H1 (cell line): ENCODE results near the gene ATP11C. TPM values are rescaled to one million over a fixed set of nuclear protein-coding genes. Genes with fewer than 3 reads are reported as not detected.

ENCODE experiments used
- CTCF ChIA-PET: fragments of 300-600 bp; sonication (Branson Sonifier 250); formaldehyde crosslinking; loops from one replicate; lab custom pipeline; 2021; ENCODE audit not compliant: partially characterized antibody; lab: Charles Lee
- POLR2A ChIA-PET: fragments of 300-600 bp; sonication (Branson Sonifier 250); formaldehyde crosslinking; loops from one replicate; lab custom pipeline; 2021; ENCODE audit warnings: inconsistent platforms; ENCODE audit not compliant: partially characterized antibody; lab: Charles Lee
- DNase-seq, 2 experiments: peaks; one replicate each; pipeline versions ENCODE4 v3.0.0 to v3.0.0-alpha.2; 2010 to 2022; ENCODE audit warnings: low spot score in 2 of 2, low read depth in 1 of 2, mixed read lengths in 1 of 2
- FAIRE-seq: peaks from 2 replicates; lab custom pipeline; 2011; peaks lifted over from hg19 to GRCh38; lab: Jason Lieb, UNC
- H2AFZ ChIP-seq: 2 replicates; pipeline ENCODE4 v1.8.1; 2012; ENCODE audit warnings: low read length, inconsistent platforms
- H2AK5ac ChIP-seq: 2 replicates; pipeline ENCODE4 v1.6.1; 2013; ENCODE audit warnings: low read depth, low read length
- H2BK120ac ChIP-seq: replicated peaks from 2 replicates; pipeline ENCODE3; 2013; ENCODE audit warnings: low read depth, low read length, inconsistent platforms
- H2BK12ac ChIP-seq: 2 replicates; pipeline ENCODE4 v1.6.1; 2013; ENCODE audit warnings: low read depth, low read length
- H2BK15ac ChIP-seq: 2 replicates; pipeline ENCODE4 v1.6.1; 2013; ENCODE audit warnings: low read length
- H2BK20ac ChIP-seq: 2 replicates; pipeline ENCODE4 v1.6.1; 2013; ENCODE audit warnings: low read length
- H2BK5ac ChIP-seq: 2 replicates; pipeline ENCODE4 v1.6.1; 2013; ENCODE audit warnings: low read depth, low read length
- H3K14ac ChIP-seq: 2 replicates; pipeline ENCODE4 v1.6.1; 2013; ENCODE audit warnings: inconsistent platforms; ENCODE audit not compliant: insufficient read length
- H3K18ac ChIP-seq: 2 replicates; pipeline ENCODE4 v1.6.1; 2013; ENCODE audit warnings: low read length; ENCODE audit errors: extremely low read depth
- H3K23ac ChIP-seq: 2 replicates; pipeline ENCODE4 v1.6.1; 2013; ENCODE audit warnings: inconsistent platforms; ENCODE audit not compliant: insufficient read length
- H3K23me2 ChIP-seq: 2 replicates; pipeline ENCODE4 v1.6.1; 2013; ENCODE audit warnings: low read depth, low read length
- H3K27ac ChIP-seq: 2 replicates; pipeline ENCODE4 v1.6.1; 2011; ENCODE audit warnings: low read depth, low read length, inconsistent platforms
- H3K27me3 ChIP-seq, 4 experiments: replicated peaks in 1 of 4; 1 replicate in 1 of 4; 2 replicates in 3 of 4; pipeline versions ENCODE4 v1.6.1 to v1.8.1; 2011 to 2013; ENCODE audit warnings: low read length in 3 of 4, mild to moderate bottlenecking in 3 of 4, inconsistent platforms in 2 of 4, mixed read lengths in 2 of 4, moderate library complexity in 1 of 4; ENCODE audit not compliant: control insufficient read depth in 3 of 4, insufficient read depth in 3 of 4; ENCODE audit errors: extremely low read depth in 1 of 4
- H3K36me3 ChIP-seq, 4 experiments: 2 replicates each; pipeline versions ENCODE4 v1.6.1 to v1.8.1; 2011 to 2013; ENCODE audit warnings: mild to moderate bottlenecking in 4 of 4, low read length in 3 of 4, moderate library complexity in 2 of 4, control low read depth in 1 of 4, inconsistent platforms in 1 of 4; ENCODE audit not compliant: insufficient read depth in 4 of 4, control insufficient read depth in 2 of 4
- H3K4ac ChIP-seq: replicated peaks from 2 replicates; pipeline ENCODE3; 2013; ENCODE audit warnings: low read length, low read depth, mixed read lengths, inconsistent platforms; ENCODE audit not compliant: insufficient read length
- H3K4me1 ChIP-seq, 4 experiments: replicated peaks in 1 of 4; 1 replicate in 1 of 4; 2 replicates in 3 of 4; pipeline versions ENCODE4 v1.6.1 to v1.8.1; 2011 to 2013; ENCODE audit warnings: low read length in 3 of 4, inconsistent platforms in 2 of 4, mixed read lengths in 1 of 4; ENCODE audit not compliant: insufficient read depth in 4 of 4, control insufficient read depth in 3 of 4
- H3K4me2 ChIP-seq, 2 experiments: 2 replicates each; pipeline versions ENCODE4 v1.6.1 to v1.8.1; 2011 to 2013; ENCODE audit warnings: low read depth in 2 of 2, low read length in 2 of 2, control low read depth in 1 of 2, inconsistent platforms in 1 of 2, mild to moderate bottlenecking in 1 of 2; ENCODE audit not compliant: insufficient read depth in 1 of 2
- H3K4me3 ChIP-seq, 4 experiments: fragments of 200-600, 300-600 bp in 1 of 4; sonication (generic), shearing (Covaris generic), sonication (Bioruptor Twin) in 1 of 4; 2 replicates each; pipeline versions ENCODE4 v1.5.1 to v1.8.1; 2011 to 2016; ENCODE audit warnings: low read length in 4 of 4, low read depth in 3 of 4, control low read depth in 2 of 4, inconsistent platforms in 2 of 4, mild to moderate bottlenecking in 2 of 4, mixed read lengths in 1 of 4, moderate library complexity in 1 of 4; ENCODE audit not compliant: insufficient read depth in 2 of 4; ENCODE audit errors: extremely low read depth in 1 of 4
- H3K56ac ChIP-seq: replicated peaks from 2 replicates; pipeline ENCODE3; 2013; ENCODE audit warnings: low read depth, mild to moderate bottlenecking, mixed read lengths, low read length, inconsistent platforms; ENCODE audit not compliant: insufficient read length
- H3K79me1 ChIP-seq: 2 replicates; pipeline ENCODE4 v1.6.1; 2013; ENCODE audit warnings: low read depth, low read length, control low read depth
- H3K79me2 ChIP-seq, 2 experiments: 2 replicates each; pipeline versions ENCODE4 v1.6.1 to v1.8.1; 2012 to 2013; ENCODE audit warnings: low read length in 2 of 2, mild to moderate bottlenecking in 2 of 2, inconsistent platforms in 1 of 2; ENCODE audit not compliant: insufficient read depth in 2 of 2, control insufficient read depth in 1 of 2
- H3K9ac ChIP-seq, 4 experiments: replicated peaks in 1 of 4; 1 replicate in 1 of 4; 2 replicates in 3 of 4; pipeline versions ENCODE4 v1.6.1 to v1.8.1; 2011 to 2013; ENCODE audit warnings: low read depth in 3 of 4, low read length in 3 of 4, control low read depth in 2 of 4, mild to moderate bottlenecking in 2 of 4, moderate library complexity in 2 of 4, inconsistent platforms in 1 of 4; ENCODE audit errors: extremely low read depth in 1 of 4
- H3K9me3 ChIP-seq, 2 experiments: 2 replicates each; pipeline versions ENCODE4 v1.6.1 to v1.8.1; 2012 to 2013; ENCODE audit warnings: mild to moderate bottlenecking in 2 of 2, moderate library complexity in 2 of 2, control low read depth in 1 of 2, inconsistent platforms in 1 of 2, low read depth in 1 of 2, low read length in 1 of 2, mixed read lengths in 1 of 2; ENCODE audit not compliant: insufficient read depth in 2 of 2
- H4K20me1 ChIP-seq, 2 experiments: replicated peaks in 1 of 2; 2 replicates each; pipeline versions ENCODE3 to v1.8.1; 2011 to 2013; ENCODE audit warnings: inconsistent platforms in 2 of 2, low read length in 2 of 2, mild to moderate bottlenecking in 1 of 2; ENCODE audit not compliant: insufficient read depth in 2 of 2, control insufficient read depth in 1 of 2
- H4K5ac ChIP-seq: 2 replicates; pipeline ENCODE4 v1.6.1; 2013; ENCODE audit warnings: low read length, low read depth, mixed read lengths, inconsistent platforms; ENCODE audit not compliant: insufficient read length
- H4K8ac ChIP-seq: 2 replicates; pipeline ENCODE4 v1.8.0; 2013; ENCODE audit warnings: mild to moderate bottlenecking, moderate library complexity, low read length, inconsistent platforms; ENCODE audit not compliant: insufficient read depth; ENCODE audit errors: extremely low read depth
- H4K91ac ChIP-seq: replicated peaks from 2 replicates; pipeline ENCODE3; 2013; ENCODE audit warnings: low read length, mixed read lengths, inconsistent platforms; ENCODE audit not compliant: insufficient read length
- ASH2L ChIP-seq: fragments of 200-600, 300-600 bp; sonication (generic); IDR thresholded peaks from one replicate; pipeline ENCODE4 v1.7.1; 2017; ENCODE audit warnings: low read length
- CTCF ChIP-seq, 3 experiments: IDR thresholded peaks; 1 replicate in 2 of 3; 2 replicates in 1 of 3; pipeline versions ENCODE4 v1.5.1 to v1.6.1; 2011; ENCODE audit warnings: low read length in 3 of 3, mild to moderate bottlenecking in 3 of 3, inconsistent platforms in 2 of 3, low read depth in 1 of 3, moderate library complexity in 1 of 3; ENCODE audit not compliant: insufficient read depth in 1 of 3; ENCODE audit errors: control extremely low read depth in 1 of 3
- FOSL1 ChIP-seq: IDR thresholded peaks from 2 replicates; pipeline ENCODE4 v1.6.1; 2011; ENCODE audit warnings: mild to moderate bottlenecking, low read depth, low read length, moderate library complexity; ENCODE audit not compliant: insufficient read depth
- KDM1A ChIP-seq: fragments of 200-600, 300-600 bp; sonication (generic); IDR thresholded peaks from 2 replicates; pipeline ENCODE4 v1.7.1; 2016; ENCODE audit warnings: mild to moderate bottlenecking, low read length, borderline replicate concordance
- KDM5A ChIP-seq: fragments of 200-600 bp; IDR thresholded peaks from 2 replicates; pipeline ENCODE4 v1.7.1; 2012; ENCODE audit warnings: mild to moderate bottlenecking, low read length, inconsistent platforms, mixed read lengths
- NRF1 ChIP-seq: IDR thresholded peaks from 2 replicates; pipeline ENCODE4 v1.6.1; 2011; ENCODE audit warnings: mild to moderate bottlenecking, low read depth, low read length, improper control_type of control experiment
- PHF8 ChIP-seq: fragments of 200-600 bp; sonication (generic); conservative IDR thresholded peaks from 2 replicates; pipeline ENCODE4 v1.7.1; 2012; ENCODE audit warnings: low read depth, mild to moderate bottlenecking, inconsistent platforms, low read length, moderate library complexity
- RAD21 ChIP-seq, 2 experiments: IDR thresholded peaks in 1 of 2; conservative IDR thresholded peaks in 1 of 2; 2 replicates each; pipeline ENCODE4 v1.6.1; 2011; ENCODE audit warnings: low read depth in 2 of 2, low read length in 2 of 2, improper control_type of control experiment in 1 of 2, inconsistent platforms in 1 of 2, mild to moderate bottlenecking in 1 of 2, moderate library complexity in 1 of 2
- RFX5 ChIP-seq: IDR thresholded peaks from 2 replicates; pipeline ENCODE4 v1.6.1; 2011; ENCODE audit warnings: low read depth, low read length, improper control_type of control experiment, borderline replicate concordance
- SAP30 ChIP-seq: fragments of 300-600 bp; sonication (generic); IDR thresholded peaks from 2 replicates; pipeline ENCODE4 v1.7.1; 2012; ENCODE audit warnings: low read length, moderate library complexity, mild to moderate bottlenecking, inconsistent platforms; ENCODE audit not compliant: insufficient read depth, insufficient replicate concordance
- TAF7 ChIP-seq: optimal IDR thresholded peaks from 2 replicates; pipeline ENCODE3; 2011; ENCODE audit warnings: low read depth, mild to moderate bottlenecking, inconsistent platforms, low read length, moderate library complexity, borderline replicate concordance
- WGBS, 2 experiments: shearing (Covaris generic) in 1 of 2; methylation state at CpG; one replicate each; pipeline versions ENCODE4 v1.1.6 to v1.1.7; 2013 to 2015; ENCODE audit warnings: low lambda C conversion rate in 2 of 2, mixed read lengths in 2 of 2, inconsistent platforms in 1 of 2, low coverage in 1 of 2, missing lambda C conversion rate in 1 of 2; ENCODE audit not compliant: insufficient replicate concordance in 2 of 2, insufficient coverage in 1 of 2, insufficient read length in 1 of 2; ENCODE audit errors: extremely low coverage in 1 of 2, missing lambda C conversion rate in 1 of 2; 5-methylcytosine and 5-hydroxymethylcytosine counted together
- polyA plus RNA-seq, 7 experiments: library from polyadenylated mRNA; depleted of rRNA in 3 of 7; stranded (reverse) in 5 of 7; unstranded in 2 of 7; fragments of >200 nt in 5 of 7; fragments of 200-250 nt in 2 of 7; gene quantifications; 1 replicate in 5 of 7; 2 replicates in 1 of 7; 4 replicates in 1 of 7; pipeline versions ENCODE4 v1.2.1 to v1.2.3, GENCODE V29; 2011 to 2013; ENCODE audit warnings: missing spikeins in 2 of 7, mixed read lengths in 2 of 7
- total RNA-seq: library from RNA; stranded (reverse); fragmentation: NEBNext Ultra II Directional; extraction: Animal tissue kit (Norgen Biotek cat#: 25700); gene quantifications from 2 replicates; pipeline ENCODE4 v1.2.1, GENCODE V29; 2021

The ATP11C gene
- total and polyA plus RNA-seq, 2 of the 8 experiments (the other 6 are each of a cell fraction or from before 2014, with no cell fraction given): 14.7 to 52.1 TPM

GRCh38 chrX:139758809-139759208 is 174.0 kb downstream of the ATP11C start:
- no peak overlapping the region for H3K23ac ChIP-seq
- H3K27ac ChIP-seq: no peak overlapping the region
- no peak overlapping the region for H3K4me3 ChIP-seq
- H3K23me2 ChIP-seq: no peaks in the 10 kb centered on the region
- no peaks in the 10 kb centered on the region for H3K27me3 ChIP-seq
- H3K79me1 ChIP-seq: no peaks in the 10 kb centered on the region
- no peak overlapping the region for H2BK20ac ChIP-seq
- peaks cover 0 to 7% (median 0%) of the 10 kb centered on the region in 4 experiments; a peak in 2 of 8 replicates for H3K36me3 ChIP-seq
- H2BK5ac ChIP-seq: no peak overlapping the region
- no peak overlapping the region for H2BK15ac ChIP-seq
- FAIRE-seq (no peak), DNase-seq (no peak)
- no peaks in the 10 kb centered on the region for H3K9me3 ChIP-seq
- no peaks in the 10 kb centered on the region for H4K20me1 ChIP-seq
- H2BK12ac ChIP-seq: no peak overlapping the region
- H4K5ac ChIP-seq: no peak overlapping the region
- H3K4me2 ChIP-seq: no peak overlapping the region
- no peaks in the 10 kb centered on the region for H3K79me2 ChIP-seq
- H3K9ac ChIP-seq: no peak overlapping the region
- H3K18ac ChIP-seq: no peak overlapping the region
- no peak overlapping the region for H4K8ac ChIP-seq
- H3K14ac ChIP-seq: no peak overlapping the region
- WGBS, 2 experiments: 81% methylated on average over 1 of the region's 1 CpG; no CpG with 5 or more reads in 1 of the 2 experiments
- POLR2A ChIA-PET: no interaction called here
- no peaks in the 10 kb centered on the region; a peak in 1 of 7 replicates for H3K4me1 ChIP-seq
- H2AFZ ChIP-seq: no peak overlapping the region
- no peak overlapping the region for H3K4ac ChIP-seq
- no peak overlapping the region for H4K91ac ChIP-seq
- no peak overlapping the region for H2BK120ac ChIP-seq
- no peak overlapping the region for H3K56ac ChIP-seq
- H2AK5ac ChIP-seq: no peak overlapping the region
- CTCF ChIA-PET: interaction anchor here (0.7 to 1.3 kb wide), 6 partner anchors 12 to 1002 kb away, joined by 3 to 4 read pairs (median 3); no protein-coding TSS in a partner anchor
- TF ChIP-seq NRF1 (no peak), KDM1A (no peak), RFX5 (no peak), RAD21 (IDR thresholded peaks at IDR 0.05 in 1 of 2, conservative IDR thresholded peaks at IDR 0.05 in 1 of 2; ENCODE audit: low read depth in 2 of 2, low read length in 2 of 2) (no peak), CTCF (IDR thresholded peaks at IDR 0.05; ENCODE audit: control extremely low read depth in 1 of 3, insufficient read depth in 1 of 3, low read depth in 1 of 3, low read length in 3 of 3) (no peak), TAF7 (no peak), ASH2L (no peak), SAP30 (no peak), KDM5A (no peak), PHF8 (no peak), FOSL1 (no peak)
